HG03457 (cell line): Measurements from ENCODE around the gene FOXD4L6.
"Not testable (repeated sequence)": the region's sequence is repeated elsewhere in the genome, so short reads cannot be mapped to it uniquely, and the experiment has no call there.

Experiments used
- ATAC-seq: cut with Tn5 transposase; IDR thresholded peaks from one replicate; pipeline ENCODE4 v1.9.1; 2021; ENCODE audit warnings: moderate number of reproducible peaks; ENCODE audit not compliant: unreplicated experiment

The FOXD4L6 gene

GRCh38 chr9:41104542-41104941 is 23.9 kb downstream of the FOXD4L6 start:
- not testable (repeated sequence) for ATAC-seq

- ATAC-seq, result not testable (repeated sequence)
These were observed 28.0 kb downstream of the FOXD4L6 start for GRCh38 chr9:41100508-41100907.

GRCh38 chr9:41098759-41099158 is 29.7 kb downstream of the FOXD4L6 start:
- ATAC-seq, result not testable (repeated sequence)

DNA sequence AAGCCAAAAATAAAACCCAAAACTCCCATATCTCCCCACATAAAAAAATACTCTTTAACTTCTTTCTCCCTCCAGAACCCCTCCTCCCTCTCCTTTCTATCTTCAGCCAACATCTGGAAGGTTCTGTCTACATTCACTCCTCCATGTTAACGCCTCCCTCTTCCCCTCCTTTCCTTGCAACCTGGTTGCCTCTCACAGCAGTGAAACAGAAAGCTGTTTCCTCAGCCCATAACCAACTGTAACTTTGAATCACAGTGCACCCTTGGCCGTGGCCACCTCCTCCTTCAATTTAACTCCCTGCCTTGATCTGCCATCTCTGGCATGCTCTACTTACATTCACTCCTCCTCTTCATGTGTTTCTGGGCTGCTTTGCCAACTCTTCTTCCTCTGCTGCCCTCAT is 33.4 kb downstream of the FOXD4L6 start:
- ATAC-seq, result not testable (repeated sequence)

DNA sequence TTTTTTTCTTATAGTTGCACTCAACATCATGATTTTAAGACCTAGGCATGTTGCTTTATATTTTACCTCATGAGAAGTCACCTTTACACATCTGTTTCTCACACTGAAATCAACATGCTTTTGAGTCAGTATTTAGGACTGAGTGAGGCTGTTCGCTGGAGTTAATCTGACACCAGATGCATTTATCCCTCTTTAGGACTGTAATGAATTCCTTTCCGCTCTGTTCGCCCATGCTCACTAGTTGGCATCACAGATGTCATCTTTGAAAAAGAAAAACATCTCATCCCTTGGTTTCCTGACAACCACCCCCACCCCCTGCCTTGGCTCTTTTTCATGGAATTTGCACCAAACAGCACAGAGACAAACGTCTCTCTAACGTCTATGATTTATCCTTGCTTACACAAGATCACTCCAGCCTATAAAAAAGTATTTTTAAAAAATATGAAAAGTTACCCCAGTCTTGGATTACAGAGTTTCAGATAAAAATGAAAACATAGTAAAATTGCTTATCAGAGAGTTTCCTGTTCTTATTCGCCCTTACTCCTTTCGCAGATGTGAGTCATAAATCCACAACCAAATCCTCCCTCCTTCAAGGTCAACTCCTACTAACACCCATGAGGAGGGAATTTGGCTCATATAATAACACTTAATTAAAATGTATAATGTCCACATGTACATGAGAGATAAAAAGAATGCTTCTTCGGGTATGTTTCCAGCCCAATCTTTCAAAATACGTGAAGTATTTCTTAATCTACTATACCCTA is 34.3 kb downstream of the FOXD4L6 start:
- ATAC-seq, result not testable (repeated sequence)

GRCh38 chr9:41090922-41091321 is 37.6 kb downstream of the FOXD4L6 start:
- ATAC-seq, result not testable (repeated sequence)

DNA sequence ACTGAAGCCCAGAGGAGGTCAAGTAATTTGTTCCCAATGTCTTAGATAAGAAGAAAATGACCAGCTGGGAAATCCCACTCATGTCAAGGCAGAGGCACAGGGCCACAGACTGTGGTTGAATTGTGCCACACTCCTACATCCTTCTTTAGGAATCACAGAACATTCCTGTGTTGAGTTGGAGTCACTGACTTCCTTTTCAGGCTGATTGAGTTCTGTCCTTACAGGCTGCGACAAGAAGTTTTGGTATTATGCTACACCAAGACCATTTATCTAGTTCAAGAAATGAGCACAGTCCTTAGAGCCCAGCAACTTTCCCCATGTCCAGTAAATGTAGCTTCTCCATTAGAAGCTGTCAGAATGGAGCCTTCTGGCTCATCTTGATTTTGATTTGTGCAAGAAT is 38.1 kb downstream of the FOXD4L6 start:
- not testable (repeated sequence) for ATAC-seq

DNA sequence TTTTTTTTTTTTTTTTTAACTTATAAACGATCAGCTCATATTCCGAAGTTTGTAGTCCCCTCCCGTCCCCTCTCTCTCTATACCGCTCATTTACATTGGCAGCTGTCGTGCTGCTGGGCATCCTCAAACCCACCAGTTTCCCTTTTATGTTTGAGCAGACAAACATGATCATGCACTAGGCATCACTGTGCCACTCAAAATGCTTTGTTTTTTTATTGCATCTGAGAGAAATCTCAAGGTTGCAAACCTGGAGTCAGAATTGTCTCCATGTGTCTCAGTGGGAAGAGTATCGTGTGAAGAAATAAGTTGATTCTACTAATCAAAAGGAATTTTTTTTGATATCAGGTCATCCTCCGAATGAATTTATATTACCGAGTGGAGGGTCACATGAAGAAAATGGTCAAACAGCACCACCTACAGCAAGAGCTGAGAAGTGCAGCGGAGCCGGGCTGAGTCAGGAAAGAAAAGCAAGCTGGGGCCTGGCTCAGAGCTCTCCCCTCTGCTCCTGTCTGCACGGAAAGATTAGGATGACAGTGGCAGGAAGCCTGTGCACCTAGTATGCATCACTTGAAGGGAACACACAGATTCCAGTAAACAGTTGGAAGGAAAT is 39.9 kb downstream of the FOXD4L6 start:
- peak; percentile 68 for ATAC-seq

- ATAC-seq, result not testable (repeated sequence)
These were observed 40.6 kb downstream of the FOXD4L6 start for GRCh38 chr9:41087929-41088328.

- not testable (repeated sequence) for ATAC-seq
These were observed 41.2 kb downstream of the FOXD4L6 start for GRCh38 chr9:41087157-41087780.

- not testable (repeated sequence) for ATAC-seq
These were observed 41.8 kb downstream of the FOXD4L6 start for GRCh38 chr9:41086685-41087084.

DNA sequence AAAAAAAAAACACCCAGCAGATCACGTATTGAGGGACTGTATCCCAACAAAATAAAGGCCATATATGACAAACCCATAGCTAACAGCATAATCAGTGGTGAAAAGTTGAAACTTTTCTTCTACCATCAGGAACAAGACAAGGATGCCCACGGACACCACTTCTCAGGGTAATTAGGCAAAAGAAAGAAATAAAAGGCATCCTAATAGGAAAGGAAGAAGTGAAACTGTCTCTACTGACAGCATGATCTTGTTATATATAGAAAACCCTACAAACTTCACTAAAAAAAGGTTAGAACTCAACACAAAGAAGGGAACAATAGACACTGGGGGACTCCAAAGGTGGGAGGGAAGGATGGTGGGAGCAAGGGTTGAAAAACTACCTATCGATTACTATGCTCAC is 42.3 kb downstream of the FOXD4L6 start:
- not testable (repeated sequence) for ATAC-seq

DNA sequence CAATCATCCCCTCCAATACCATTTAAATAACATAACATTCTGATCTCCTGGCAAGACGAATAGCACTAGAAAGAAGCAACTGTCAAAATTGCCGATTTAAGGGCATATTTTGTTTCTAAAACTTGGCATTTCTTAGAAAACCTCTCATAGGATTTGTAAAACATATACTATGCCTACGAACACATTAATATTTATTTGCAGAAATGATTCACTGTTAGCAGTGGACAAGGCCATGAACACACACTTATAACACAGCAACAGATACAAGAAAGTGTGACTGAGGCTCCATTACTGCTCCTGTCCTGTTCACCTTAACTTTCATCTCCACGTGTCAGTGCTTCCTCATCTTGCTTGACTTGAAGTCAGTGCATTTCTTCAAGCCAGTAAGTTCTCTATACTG is 46.1 kb downstream of the FOXD4L6 start:
- ATAC-seq, result not testable (repeated sequence)

GRCh38 chr9:41079464-41079863 is 49.0 kb downstream of the FOXD4L6 start:
- ATAC-seq, result not testable (repeated sequence)

GRCh38 chr9:41077586-41077985 is 50.9 kb downstream of the FOXD4L6 start:
- not testable (repeated sequence) for ATAC-seq
